Measurements from ENCODE around the gene TINAG. TPM values are rescaled to one million over a fixed set of nuclear protein-coding genes. Genes with fewer than 3 reads are reported as not detected.
"Not testable (repeated sequence)": the region's sequence is repeated elsewhere in the genome, so short reads cannot be mapped to it uniquely, and the experiment has no call there.

Gene TINAG
- total RNA-seq, 1 experiment from 2014 or later: not detected

- in situ Hi-C loops (cut with HindIII; ENCODE audit: low pct_unique_long_range_greater_than_20kb, low sequenced_read_pairs): no loop called here
- DNase-seq (ENCODE audit: low read depth, low spot score): no peak
These were observed 13.2 kb upstream of the TINAG start for GRCh38 chr6:54294965-54295532.

DNA sequence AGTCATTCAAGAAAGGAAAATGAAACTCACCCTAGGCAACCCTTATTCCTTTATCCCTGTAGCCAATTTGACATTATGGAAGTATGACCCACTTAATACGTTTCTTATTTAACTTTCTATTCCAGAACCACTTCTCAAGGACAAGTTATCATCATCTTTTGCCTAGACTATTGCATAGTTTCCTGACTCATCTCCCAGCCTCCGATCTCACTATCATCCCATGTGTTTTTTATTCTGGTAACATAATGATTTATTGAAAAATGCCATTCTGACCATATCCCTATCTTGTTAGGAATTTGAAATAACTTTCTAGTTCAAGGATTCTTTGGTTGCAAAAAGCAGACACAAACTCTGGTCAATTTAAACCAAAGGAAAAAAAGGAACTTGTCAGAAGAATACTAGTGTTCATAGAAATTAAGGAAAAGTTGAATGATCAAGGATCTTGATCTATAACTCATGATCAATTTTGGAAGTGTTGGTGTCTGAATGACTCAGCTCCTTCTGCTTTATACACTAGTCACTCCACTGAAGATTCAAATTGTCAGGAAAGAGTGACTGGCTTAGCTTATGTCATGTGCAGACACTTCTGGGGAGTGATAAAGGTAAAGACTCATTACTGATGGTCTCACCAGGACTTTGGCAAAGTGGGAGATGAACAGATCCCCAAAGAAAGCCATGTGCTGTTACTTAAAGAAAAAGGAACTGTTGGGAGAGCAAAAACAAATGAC lies 8.5 kb upstream of the TINAG start:
- no peak for DNase-seq (ENCODE audit: low read depth, low spot score)
- in situ Hi-C loops (cut with HindIII; ENCODE audit: low pct_unique_long_range_greater_than_20kb, low sequenced_read_pairs): no loop called here

GRCh38 chr6:54301770-54302169 lies 6.5 kb upstream of the TINAG start:
- peak; percentile 54 for DNase-seq (ENCODE audit: low read depth, low spot score)
- in situ Hi-C loops (cut with HindIII; ENCODE audit: low pct_unique_long_range_greater_than_20kb, low sequenced_read_pairs): no loop called here

DNA sequence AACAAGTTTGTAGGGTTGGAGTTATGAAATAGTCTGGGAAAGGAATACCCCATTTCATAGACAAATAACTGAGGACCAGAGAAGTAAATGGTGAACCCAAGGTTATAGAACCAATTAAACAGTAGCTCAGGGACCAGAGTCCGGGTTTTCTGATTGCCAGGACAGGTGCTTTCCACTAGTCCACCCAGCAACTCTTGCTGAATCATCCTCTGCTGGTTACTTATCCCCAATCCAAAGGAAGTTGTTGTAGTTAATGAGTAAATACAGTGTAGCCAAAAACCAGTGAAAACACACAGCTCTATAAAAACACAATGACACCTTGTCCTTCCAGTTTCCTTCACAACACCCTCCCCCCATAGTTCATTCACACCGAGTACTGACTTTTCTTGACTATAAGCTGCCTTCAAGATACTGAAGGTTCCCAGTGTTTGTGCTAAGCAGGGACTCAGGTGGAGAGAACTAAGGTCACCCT lies 766 bp upstream of the TINAG start:
- no peak for DNase-seq (ENCODE audit: low read depth, low spot score)
- in situ Hi-C loops (cut with HindIII; ENCODE audit: low pct_unique_long_range_greater_than_20kb, low sequenced_read_pairs): no loop called here

DNA sequence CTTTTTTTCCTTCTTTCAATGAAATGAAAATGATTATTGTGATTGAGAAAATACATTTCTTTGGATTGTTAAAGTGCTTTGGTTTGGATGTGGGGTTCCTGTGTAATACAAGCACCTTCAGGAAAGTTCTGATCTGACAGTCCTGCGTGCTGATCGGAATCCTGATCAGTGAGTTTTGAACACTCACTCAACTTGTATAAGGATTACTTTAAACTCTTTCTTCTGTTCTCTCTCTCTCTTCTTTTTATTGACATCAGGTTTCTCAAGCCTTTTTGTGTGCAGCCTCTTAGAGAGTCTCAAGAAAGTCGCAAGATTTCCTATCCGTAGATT lies 710 bp downstream of the TINAG start:
- no peak for DNase-seq (ENCODE audit: low read depth, low spot score)
- in situ Hi-C loops (cut with HindIII; ENCODE audit: low pct_unique_long_range_greater_than_20kb, low sequenced_read_pairs): no loop called here

GRCh38 chr6:54310377-54311152 lies 2.3 kb downstream of the TINAG start:
- no peak for DNase-seq (ENCODE audit: low read depth, low spot score)
- in situ Hi-C loops (cut with HindIII; ENCODE audit: low pct_unique_long_range_greater_than_20kb, low sequenced_read_pairs): no loop called here

GRCh38 chr6:54315656-54316055 lies 7.4 kb downstream of the TINAG start:
- in situ Hi-C loops (cut with HindIII; ENCODE audit: low pct_unique_long_range_greater_than_20kb, low sequenced_read_pairs): no loop called here
- no peak for DNase-seq (ENCODE audit: low read depth, low spot score)

- no peak for DNase-seq (ENCODE audit: low read depth, low spot score)
- in situ Hi-C loops (cut with HindIII; ENCODE audit: low pct_unique_long_range_greater_than_20kb, low sequenced_read_pairs): no loop called here
These were observed 12.6 kb downstream of the TINAG start for GRCh38 chr6:54320871-54321270.

- in situ Hi-C loops (cut with HindIII; ENCODE audit: low pct_unique_long_range_greater_than_20kb, low sequenced_read_pairs): no loop called here
- DNase-seq (ENCODE audit: low read depth, low spot score): no peak
These were observed 19.4 kb downstream of the TINAG start for GRCh38 chr6:54327631-54328030.

DNA sequence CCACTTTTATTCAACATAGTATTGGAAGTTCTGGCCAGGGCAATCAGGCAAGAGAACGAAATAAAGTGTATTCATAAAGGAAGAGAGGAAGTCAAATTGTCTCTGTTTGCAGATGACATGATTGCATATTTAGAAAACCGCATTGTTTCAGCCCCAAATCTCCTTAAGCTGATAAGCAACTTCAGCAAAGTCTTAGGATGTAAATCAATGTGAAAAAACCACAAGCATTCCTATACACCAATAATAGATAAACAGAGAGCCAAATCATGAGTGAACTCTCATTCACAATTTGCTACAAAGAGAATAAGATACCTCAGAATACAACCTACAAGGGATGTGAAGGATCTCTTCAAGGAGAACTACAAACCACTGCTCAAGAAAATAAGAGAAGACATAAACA lies 23.3 kb downstream of the TINAG start:
- DNase-seq (ENCODE audit: low read depth, low spot score); in situ Hi-C loops (cut with HindIII; ENCODE audit: low pct_unique_long_range_greater_than_20kb, low sequenced_read_pairs): not testable (repeated sequence)

DNA sequence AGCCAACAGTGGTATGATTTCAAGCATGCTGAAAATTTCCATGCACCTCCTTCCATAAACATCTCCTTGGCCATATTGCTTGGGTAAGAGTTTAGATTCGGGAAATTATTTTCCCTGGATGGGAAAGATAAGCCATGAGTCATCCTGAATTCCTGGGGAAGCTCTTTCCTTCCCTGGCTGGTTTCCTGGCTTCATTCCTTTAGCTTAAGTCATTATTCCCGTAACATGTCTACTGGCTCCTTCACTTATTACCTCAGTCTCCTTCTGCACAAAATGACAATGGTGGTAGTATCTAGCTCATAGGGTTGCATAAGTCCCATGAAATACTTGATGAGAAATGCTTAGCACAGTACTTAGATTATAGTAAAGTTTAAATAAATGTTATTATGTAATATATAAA lies 27.6 kb downstream of the TINAG start:
- in situ Hi-C loops (cut with HindIII; ENCODE audit: low pct_unique_long_range_greater_than_20kb, low sequenced_read_pairs): no loop called here
- DNase-seq (ENCODE audit: low read depth, low spot score): no peak

GRCh38 chr6:54353975-54354374 lies 45.7 kb downstream of the TINAG start:
- in situ Hi-C loops (cut with HindIII; ENCODE audit: low pct_unique_long_range_greater_than_20kb, low sequenced_read_pairs): no loop called here
- DNase-seq (ENCODE audit: low read depth, low spot score): no peak

- in situ Hi-C loops (cut with HindIII; ENCODE audit: low pct_unique_long_range_greater_than_20kb, low sequenced_read_pairs): no loop called here
These were observed 46.4 kb downstream of the TINAG start for GRCh38 chr6:54354608-54355007.

DNA sequence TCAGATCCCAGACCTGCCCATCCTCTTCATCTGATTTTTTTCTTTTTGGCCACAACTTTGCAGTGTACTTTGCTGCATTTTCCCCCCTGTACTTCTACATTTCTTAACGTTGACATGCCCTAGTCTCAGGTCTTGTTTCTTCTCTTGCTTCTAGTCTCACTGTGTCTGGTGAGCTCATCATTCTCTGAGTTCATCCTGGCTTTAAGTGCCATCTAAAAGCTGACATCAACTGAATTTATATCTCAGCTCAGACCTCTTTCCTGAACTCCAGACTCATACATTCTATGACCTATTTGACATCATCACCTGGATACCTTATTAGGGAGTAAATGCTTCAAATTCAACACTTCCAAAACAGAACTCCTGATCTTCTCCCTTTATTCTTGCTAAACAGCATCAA lies 48.9 kb downstream of the TINAG start:
- in situ Hi-C loops (cut with HindIII; ENCODE audit: low pct_unique_long_range_greater_than_20kb, low sequenced_read_pairs): no loop called here
- no peak for DNase-seq (ENCODE audit: low read depth, low spot score)

More at GRCh38 chr6:54354608-54355007, 46.4 kb downstream of the TINAG start:
- DNase-seq (ENCODE audit: low read depth, low spot score): no peak

DNA sequence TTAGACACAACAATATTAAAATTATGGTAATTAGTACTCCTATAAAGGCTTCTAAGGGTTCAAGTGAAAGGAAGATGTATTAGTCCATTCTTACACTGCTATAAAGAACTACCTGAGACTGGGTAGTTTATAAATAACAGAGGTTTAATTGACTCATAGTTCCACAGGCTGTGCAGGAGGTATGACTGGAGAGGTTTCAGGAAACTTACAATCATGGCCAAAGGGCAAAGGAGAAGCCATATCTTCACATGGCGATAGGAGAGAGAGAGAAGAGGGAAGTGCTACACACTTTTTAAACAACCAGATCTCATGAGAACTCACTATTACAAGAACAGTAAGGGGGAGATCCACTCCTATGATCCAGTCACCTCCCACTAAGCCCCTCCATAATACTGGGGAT lies 52.9 kb downstream of the TINAG start:
- no peak for DNase-seq (ENCODE audit: low read depth, low spot score)
- in situ Hi-C loops (cut with HindIII; ENCODE audit: low pct_unique_long_range_greater_than_20kb, low sequenced_read_pairs): no loop called here

DNA sequence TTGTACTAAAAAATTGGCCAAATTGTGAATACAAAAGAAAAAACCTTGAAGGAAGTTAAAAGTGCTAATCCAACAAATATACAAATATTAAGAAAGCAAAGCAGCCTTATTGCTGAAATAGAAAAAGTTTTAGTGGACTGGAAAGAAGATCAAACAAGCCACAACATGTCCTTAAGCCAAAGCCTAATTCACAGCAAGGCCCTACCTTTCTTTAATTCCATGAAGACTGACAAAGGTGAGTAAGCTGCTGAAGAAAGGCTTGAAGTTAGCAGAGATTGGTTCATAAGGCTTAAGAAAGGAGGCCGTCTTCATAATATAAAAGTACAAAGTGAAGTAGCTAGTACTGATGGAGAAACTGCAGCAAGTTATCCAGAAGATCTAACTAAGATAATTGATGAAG lies 53.5 kb downstream of the TINAG start:
- no peak for DNase-seq (ENCODE audit: low read depth, low spot score)
- in situ Hi-C loops (cut with HindIII; ENCODE audit: low pct_unique_long_range_greater_than_20kb, low sequenced_read_pairs): no loop called here

- in situ Hi-C loops (cut with HindIII; ENCODE audit: low pct_unique_long_range_greater_than_20kb, low sequenced_read_pairs): no loop called here
- DNase-seq (ENCODE audit: low read depth, low spot score): no peak
These were observed 58.6 kb downstream of the TINAG start for GRCh38 chr6:54366667-54367327.

DNA sequence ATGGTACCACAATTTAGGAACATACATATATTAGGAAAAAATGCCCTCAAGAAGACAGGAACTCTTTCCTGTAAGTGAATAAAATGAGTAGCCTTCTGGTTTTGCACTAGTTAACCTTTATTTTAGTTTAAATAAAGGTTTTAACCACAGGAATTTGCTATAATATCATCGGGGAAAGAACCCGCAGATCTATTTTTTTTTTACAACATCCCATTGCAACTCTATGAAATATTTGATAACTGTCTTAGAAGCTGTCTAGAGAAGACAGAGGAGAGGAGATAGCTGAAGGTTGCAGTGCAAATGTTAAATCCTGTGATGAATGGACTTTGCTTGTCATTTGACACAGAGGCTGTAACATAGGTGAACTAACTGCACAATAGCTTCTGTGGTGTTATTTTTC lies 69.5 kb downstream of the TINAG start:
- in situ Hi-C loops (cut with HindIII; ENCODE audit: low pct_unique_long_range_greater_than_20kb, low sequenced_read_pairs): no loop called here

More for the DNA sequence above, 69.5 kb downstream of the TINAG start:
- no peak for DNase-seq (ENCODE audit: low read depth, low spot score)

Measured in SK-MEL-5 (cell line).